Measurements from ENCODE around the gene TGIF2.

DNA sequence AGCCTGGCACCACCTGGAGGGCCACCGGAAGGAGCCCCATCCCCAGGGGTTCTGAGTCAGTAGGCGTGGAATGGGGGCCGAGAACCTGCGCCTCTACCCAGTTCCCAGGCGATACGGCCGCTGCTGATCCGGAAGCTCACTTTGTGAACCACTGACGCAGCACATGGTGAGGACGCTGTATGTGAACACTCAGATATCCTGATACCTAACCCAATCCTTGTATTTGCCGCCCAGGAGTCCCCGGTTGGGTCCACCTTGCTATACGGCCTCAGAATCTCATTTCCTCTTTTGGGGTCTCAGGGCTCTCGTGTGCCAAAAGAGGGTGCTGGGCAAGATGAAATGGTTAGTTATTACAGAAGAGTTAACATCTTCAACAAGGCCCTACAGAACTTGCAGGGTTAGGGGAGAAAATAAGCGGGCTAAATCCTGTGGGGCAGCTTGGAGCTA, 31.6 kb downstream of the TGIF2 start:
- TF ChIP-seq, protein P1, sequence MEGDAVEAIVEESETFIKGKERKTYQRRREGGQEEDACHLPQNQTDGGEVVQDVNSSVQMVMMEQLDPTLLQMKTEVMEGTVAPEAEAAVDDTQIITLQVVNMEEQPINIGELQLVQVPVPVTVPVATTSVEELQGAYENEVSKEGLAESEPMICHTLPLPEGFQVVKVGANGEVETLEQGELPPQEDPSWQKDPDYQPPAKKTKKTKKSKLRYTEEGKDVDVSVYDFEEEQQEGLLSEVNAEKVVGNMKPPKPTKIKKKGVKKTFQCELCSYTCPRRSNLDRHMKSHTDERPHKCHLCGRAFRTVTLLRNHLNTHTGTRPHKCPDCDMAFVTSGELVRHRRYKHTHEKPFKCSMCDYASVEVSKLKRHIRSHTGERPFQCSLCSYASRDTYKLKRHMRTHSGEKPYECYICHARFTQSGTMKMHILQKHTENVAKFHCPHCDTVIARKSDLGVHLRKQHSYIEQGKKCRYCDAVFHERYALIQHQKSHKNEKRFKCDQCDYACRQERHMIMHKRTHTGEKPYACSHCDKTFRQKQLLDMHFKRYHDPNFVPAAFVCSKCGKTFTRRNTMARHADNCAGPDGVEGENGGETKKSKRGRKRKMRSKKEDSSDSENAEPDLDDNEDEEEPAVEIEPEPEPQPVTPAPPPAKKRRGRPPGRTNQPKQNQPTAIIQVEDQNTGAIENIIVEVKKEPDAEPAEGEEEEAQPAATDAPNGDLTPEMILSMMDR (IDR thresholded peaks at IDR 0.05 in 4 of 5, conservative IDR thresholded peaks at IDR 0.05 in 1 of 5), result no peak
- TF ChIP-seq POLR2A (IDR thresholded peaks at IDR 0.05), result no peak
